ENCODE results near the gene GPR148.

The GPR148 gene

DNA sequence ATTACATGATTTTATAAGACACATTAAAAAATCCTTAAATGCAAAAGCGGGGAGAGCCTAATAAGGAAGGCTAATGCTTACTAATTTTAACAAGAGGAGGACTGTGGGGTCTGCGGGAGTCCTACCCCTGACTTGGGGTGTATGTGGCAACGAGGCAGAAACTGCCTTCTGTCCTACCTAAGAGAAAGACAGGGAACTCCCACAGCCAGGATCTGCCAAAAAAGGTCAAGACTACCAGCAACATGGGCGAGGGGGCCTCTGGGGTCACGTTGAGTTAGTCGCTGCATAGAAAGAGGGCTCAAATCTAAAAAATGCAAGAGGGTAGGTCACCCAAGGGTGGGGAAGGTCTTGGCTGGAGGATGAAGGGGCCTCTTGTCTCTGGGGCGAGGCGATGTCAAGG is 25.9 kb downstream of the GPR148 start:
- DNase-seq = no peak

DNA sequence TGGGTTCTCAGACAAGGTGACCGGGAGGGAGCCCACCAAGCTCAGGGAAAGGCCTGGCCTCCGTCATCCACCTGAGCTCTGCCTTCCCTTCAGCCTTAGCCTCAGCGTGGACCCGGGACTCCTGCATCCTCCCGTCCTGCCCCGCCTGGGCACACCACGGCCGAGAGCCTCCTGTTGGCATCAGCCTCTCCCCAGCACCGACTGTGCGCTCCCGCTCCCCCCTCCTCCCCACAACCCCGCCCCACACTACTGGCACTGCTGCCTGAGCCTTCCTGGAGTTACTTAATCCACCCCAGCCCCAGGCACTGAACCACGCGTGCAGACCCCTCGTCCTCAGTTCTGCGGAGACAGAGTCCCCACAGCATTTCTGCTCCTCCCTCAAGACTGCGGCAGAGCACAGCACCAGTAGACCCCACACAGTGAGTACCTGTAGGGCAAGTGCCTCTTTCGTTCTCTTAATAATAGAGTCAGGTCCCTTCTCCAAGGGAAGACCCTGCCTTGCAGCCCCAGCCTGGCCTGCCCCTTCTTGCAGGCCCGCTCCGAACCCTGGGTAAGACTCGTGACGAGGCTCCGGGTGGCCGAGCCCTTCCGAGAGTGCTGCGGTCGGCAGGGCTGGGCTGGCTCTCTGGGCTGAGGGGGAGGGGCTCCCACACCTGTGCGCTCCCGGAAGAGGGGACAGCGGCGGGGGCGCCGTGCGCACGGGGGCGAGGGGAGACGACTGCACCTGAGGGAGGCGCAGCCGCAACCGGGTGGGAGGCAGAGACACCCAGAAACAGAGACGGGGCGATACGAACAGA is 26.6 kb downstream of the GPR148 start, which contains the start of gene AMER3:
Gene AMER3, plus strand, starts transcription at position 285 of the 797 bp plus-strand sequence. CDS start 6,533 bp downstream, outside the sequence.
- peak; percentile 89 for DNase-seq

DNA sequence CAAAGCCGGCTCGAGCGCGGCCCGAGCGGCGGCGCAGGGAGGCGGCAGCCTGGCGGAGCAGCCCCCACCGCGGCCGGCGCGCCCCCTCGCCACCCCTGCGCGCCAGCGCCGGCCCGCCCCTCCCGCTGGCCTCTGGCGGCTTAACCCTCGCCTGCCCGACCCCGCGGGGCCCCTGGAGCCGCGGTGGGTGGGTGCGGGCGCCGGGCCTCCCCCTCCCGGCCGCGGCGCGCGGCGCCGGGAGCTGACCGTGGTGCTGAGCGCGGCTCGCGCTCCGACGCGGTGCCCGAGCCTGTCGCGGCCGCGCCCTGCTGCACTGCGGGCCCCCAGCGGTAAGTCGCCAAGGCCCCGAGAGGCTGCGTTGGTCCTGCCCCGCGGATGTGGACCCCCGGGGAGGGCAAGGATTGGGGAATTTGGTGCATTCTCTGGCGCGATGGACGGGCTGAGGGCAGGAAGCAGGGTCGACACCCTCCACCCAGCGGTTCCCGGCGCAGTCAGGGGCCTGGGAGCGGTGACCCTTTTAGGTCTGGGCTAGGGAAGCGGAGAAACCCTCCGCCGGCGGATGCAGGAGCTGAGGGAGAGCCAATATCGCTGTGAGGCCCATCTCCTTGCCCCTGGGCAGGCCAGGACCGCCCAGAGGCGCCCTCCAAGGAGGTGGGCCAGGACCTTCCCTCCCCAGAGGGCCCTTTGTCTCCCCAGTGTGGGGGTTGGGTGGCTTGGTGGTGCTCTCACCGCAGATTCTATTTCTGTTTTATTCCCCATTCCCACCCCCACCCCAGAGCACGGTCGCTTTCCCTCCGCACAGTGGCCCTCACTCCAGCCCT is 27.4 kb downstream of the GPR148 start:
- DNase-seq = peak; percentile 26

DNA sequence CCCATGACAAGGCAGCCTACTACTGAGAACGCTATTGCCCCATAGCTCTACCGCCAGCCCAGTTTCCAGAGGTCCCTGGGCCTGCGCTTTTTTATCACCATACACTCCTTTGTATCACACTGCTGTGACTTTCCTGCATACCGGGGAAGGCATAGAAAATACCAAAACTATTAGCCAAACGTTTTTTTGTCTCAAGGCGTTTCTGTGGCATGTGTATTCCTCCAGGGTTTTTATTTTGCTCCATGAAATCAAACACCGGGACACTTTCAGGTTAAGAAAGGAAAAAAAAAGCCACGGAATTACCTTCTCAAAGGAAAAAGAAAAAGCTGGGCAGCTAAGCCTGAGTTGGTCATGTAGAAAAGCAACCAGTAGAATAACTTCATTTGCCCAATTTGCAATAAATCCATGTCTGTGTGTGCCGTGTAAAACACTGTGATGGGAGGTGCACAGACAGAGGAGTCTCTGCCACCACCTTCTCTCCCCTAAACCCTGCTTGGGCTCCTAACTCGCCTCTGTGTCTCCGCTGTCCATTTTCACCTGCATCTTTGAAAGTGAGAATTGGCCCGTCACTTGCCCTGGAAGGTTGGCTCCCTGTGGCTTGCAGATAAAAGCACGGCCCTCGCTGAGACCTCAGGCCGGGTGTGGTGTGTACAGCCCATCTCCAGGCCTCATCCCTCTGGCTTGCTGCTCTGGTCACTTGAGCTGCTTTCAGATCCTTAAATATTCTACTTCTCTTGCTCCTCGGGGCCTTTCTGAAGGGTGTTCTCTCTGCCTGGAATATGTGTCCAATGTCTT is 28.2 kb downstream of the GPR148 start:
- no peak for DNase-seq

DNA sequence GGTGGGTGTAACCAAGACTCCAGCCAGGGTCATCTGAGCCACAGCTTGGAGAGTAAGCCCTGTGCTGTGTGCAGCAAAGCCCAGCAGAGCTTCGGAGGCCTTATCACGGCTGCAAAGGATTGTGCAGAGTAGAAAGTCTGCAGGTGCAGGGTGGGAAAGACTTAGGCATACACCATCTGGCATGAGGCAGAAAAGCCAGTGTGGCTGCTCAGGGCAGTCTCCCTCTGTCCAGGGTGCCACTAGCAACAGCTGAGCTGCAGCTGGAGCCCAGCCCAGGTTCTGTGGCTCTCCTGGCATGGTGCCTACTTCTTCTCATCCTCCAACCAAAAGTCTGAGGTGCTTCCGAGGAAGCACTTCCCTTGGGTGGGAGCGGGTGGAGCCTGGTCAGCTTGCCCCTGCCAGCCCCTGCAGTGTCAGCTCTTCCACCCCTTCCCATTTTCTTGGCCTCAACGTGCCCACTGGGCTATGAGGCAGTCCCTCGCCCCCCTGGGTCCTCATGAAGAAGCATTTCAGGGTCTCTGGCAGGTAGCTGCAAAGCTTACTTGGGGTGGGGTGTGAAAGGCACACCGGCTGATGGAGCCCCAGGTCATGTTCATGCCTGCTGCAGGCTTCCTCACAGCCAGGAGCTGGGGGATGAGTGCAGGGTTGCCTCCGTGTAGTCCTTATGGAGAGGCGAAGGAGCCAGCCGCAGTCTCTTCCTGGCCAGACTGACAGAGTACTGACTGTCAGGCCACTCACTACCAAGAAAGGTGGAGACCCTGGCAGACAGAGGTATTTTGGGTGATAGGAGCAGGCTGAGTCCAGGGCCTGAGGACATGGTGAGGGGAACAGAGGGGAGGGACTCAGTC is 31.3 kb downstream of the GPR148 start:
- no peak for DNase-seq

DNA sequence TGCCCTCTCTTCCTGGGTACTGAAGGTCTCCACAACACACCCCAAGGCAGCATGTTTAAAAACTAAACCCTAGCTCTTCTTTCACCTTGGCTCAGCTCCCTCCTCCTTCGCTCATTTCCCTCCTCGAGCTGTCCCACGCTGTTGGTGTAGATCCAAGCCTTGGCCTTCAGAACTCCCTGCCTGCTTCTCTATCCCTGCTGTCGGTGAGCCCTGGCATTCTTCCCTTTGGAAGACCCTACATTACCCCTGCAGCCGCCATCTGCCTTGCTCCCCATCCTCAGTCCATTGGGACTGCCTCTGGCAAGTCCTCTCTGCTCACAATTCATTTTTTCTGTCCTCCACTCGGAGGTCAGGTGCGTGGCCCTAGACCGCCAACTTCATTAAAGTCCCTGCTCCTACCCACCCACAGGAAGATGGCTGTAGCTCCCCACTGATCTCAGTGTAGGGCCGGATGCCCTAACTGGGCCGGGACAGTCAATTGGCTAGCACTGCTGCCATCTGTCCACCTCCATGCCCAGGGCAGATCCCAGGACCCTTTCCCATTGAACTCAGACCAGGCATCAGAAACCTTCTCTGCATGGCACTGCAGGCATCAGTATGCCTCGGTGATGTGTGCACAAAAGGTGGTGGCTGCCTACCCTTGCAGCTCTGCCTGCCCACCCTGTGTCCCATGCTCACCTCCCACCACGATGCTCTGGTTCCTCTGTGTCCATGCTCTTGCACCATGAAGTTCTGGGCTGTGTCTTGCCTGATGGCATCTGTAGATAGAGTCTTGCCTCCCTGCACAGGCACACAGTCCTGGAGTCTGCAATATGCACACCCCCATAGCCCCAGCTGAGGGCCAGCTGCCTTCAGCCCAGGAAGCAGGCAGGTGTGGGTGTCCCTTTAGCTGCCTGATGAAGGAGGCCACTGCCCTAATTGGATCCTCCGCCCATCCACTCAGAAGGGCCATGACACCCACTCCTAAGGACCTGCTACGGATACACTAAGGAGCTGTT is 32.2 kb downstream of the GPR148 start:
- DNase-seq = no peak

DNA sequence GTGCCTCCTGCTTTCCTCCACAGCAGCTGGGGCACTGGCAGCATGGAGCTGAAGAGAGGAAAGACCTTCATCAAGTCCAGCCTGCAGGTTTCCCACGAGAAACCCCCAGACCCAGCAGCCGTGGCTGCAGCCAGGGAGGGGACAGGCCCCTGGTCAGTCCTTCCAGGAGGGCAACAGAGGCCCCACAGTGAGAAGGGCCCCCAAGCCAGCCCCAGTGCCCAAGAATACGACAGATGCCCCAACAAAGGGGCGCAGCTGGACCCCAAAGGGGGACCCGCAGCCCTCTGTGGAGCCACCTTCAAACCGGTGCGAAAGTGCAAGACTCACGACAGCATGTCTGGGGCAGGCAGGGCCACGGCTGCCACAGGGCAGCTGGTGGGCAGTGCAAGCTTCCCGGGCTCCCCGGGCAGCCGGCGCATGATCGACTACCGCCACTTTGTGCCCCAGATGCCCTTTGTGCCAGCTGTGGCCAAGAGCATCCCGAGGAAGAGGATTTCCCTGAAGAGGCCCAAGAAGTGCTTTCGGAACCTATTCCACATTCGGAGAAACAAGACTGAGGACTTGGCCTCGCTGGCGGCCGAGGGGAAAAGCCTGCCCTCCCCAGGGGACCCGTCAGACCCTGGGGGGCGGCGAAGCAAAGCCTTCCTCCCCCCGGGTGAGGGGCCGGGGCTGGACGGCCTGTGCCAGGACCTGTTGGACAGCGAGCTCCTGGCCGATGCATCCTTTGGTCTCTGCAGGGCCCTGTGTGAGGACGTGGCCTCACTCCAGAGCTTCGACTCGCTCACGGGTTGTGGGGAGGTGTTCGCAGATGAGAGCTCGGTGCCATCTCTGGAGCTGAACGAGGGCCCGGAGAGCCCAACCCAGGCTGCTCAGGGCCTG is 33.4 kb downstream of the GPR148 start:
- no peak for DNase-seq

DNA sequence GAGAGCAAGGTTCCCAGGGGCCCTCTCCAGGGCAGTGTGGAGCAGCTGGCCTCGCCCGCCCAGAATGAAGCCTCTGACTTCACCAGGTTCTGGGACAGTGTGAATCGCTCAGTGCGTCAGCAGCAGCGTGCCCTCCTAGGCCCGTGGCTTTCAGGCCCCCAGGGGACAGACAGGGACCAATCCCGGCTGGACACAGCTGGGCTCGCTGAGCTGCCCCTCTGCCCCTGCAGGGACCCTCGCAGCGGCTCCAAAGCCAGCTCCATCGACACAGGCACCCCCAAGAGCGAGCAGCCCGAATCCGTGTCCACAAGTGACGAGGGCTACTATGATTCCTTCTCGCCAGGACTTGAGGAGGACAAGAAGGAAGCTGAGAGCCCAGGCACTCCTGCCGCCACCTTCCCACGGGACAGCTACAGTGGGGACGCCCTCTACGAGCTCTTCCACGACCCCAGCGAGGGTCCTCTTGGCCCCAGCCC is 34.1 kb downstream of the GPR148 start:
- no peak for DNase-seq

DNA sequence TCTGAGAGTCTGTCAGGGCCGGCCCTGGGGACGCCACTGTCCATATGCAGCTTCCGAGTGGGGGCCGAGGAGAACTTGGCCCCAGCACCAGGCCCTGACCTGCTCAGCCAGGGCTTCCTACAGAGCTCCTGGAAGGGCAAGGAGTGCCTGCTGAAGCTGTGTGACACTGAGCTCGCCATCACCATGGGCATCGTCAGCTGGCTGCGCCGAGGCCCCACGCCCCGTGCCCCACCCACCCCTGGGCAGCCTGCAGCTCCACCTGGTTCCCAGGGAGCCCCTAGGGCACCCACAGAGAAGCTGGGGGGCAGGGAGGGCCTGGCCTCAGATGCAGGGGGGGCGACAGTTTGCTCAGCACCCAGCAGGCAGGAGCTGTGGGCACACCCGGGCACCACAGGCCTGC is 34.5 kb downstream of the GPR148 start:
- DNase-seq = no peak

DNA sequence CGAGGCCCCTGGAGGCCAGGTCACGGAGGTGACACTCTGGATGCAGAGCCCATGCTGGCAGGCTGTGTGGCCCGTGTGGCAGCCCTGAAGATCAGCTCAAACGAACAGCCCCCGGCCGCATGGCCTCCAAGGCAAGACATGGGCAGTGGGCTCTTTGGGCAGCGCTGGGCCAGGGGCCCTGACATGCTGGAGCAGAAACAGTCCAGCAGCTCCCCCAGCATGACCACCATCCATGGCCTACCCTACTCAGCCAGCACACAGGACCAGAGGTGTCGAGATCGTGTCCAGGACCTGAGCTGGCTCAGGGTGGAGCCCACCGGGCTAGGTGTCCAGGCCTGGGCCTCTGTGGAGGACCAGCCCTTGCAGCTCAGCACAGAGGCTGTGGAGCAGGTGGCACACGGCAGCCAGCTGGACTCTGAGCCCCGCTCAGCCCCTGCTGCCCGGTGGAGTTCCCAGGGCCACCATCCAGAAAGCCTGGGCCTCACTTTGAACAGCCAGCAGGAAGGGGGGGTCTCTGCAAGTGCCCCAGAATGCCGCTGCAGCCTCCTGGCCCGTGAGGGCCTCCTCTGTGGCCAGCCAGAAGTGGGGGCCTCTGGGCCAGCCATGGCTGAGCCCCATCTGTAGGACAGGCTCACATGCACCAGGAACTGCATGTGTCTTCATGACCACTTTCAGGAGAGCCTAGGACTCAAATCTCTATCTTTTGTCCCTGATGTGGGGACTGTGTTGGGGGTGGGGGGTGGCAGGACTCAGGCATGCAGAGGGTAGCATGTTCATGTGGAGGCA is 35.4 kb downstream of the GPR148 start:
- DNase-seq = no peak

DNA sequence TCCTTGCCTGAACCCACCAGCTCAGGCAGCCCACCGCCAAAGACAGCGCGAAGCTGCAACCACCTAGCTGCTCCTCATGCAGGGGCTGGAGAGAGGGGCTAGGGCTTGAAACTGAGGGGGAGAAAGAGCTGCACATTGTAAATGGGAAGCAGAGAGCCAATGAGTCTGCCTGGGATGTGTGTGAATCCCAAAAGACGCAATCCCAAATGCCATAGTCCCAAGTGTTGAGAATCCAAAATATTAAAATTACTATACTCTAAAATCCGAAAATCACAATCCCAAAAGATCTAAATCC is 35.9 kb downstream of the GPR148 start:
- DNase-seq = no peak

DNA sequence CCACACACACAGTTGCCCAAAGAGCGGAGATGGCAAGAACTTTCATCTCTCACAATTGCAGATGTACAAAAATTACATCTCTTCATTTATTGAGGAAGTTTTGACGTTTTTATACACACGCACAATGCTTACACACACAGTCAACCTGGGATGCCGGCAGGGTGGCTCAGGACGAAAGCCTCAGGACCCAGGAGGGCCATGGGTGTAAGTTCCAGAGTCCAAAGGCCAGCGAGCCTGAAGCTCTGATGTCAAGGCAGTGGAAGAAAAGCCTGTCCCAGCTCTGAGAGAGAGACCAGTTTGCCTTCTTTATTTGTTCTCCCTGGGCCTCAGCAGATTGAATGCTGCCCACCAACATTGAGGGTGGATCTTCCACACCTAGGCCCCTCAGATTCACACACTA is 36.6 kb downstream of the GPR148 start:
- no peak for DNase-seq

DNA sequence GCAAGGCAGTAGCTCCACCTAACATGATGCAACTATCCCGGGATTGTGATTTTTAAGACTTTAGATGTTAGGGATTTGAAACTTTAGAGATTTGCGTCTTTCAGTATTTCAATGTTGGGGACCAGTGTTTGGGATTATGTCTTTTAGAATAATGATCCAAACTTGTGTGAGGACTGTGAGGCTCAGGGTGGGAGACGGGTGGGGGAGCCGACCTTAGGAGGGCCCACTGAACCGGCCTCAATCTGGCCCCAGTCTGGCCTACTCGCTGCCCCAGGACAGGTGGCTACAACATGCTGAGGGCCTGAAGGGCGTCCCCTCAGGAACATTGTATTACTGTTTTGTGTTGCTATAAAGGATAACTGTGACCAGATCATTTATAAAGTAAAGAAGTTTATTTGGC is 37.2 kb downstream of the GPR148 start:
- DNase-seq = no peak

DNA sequence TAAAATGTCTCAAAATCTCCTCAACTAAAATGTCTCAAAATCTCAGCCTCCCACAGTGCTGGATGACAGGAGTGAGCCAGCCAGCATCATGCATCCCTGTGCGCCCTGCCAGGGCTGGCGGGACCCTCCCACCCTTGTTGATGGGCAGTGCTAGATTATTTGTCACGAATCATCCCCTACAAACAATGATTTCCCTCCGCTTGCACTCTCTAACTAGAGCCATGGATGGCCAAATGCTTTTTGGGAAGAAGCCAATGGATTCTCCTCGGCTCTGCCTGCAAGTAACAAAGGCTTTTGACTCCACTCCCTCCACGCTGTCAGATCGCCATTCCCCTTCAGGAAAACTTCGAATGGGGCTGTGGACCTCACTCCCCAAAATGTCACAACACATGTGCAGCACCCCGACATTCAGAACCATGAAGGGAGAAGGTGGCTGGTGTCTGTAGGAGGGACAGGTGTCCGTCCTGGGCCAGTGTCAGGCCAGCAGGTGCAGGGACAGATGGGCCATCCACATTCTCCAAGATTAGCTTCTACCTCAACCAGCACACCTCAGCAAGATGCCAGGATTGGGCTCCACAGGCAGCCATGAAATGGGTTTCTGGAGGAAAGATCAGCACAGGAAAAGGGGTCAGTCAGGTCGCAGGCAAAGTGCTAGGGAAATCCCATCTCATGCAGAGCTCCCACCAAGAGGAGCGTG is 38.0 kb downstream of the GPR148 start:
- no peak for DNase-seq

DNA sequence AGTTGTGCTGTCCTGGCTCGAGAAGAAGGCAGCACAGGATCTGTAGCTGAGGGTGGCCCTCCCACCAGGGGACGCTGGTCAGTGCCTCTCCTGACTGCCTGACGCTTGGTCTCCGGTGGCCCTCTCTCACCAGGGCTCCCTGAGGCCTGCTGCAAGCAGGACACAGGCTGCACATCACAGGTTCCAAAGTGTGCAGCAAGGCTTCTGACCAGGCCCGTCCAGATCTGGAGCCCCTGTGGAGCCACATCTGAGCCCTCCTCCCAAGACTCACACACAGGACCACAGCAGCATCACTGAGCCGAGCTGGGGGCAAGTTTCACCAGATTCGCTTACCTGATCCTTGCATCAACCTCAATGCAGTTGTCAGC is 38.5 kb downstream of the GPR148 start:
- no peak for DNase-seq

DNA sequence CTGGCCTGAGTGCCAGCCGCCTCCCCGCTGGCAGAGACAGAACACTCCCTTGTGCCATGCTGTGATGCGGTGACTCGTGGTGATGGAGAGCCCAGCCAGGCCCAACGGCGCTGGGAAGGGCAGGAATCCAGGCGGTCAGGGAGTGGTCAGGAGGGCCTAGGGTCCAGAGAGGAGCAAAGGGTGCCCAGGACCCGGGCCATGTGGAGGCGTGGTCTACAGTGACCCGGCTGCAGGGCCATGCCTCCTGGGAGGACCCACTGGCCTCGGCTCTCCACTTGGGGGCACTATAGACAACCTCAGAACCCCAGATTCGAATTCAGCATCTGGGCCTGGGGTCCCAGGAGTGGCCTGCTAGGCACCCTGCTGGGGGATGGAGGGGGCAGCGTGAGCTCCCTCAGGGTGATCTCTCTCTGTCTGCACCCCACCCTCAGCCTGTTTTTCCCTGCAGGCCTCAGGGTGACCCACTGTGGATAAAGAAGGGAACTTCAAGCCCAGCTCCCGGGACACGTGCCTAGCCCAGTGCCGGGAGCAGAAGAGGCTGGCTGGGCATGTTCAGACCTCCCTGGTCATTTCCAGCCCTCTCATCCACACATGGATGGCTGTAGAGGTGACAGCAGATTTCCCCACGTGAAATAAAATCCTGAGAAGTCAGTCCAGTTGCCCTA is 39.5 kb downstream of the GPR148 start:
- DNase-seq = no peak

DNA sequence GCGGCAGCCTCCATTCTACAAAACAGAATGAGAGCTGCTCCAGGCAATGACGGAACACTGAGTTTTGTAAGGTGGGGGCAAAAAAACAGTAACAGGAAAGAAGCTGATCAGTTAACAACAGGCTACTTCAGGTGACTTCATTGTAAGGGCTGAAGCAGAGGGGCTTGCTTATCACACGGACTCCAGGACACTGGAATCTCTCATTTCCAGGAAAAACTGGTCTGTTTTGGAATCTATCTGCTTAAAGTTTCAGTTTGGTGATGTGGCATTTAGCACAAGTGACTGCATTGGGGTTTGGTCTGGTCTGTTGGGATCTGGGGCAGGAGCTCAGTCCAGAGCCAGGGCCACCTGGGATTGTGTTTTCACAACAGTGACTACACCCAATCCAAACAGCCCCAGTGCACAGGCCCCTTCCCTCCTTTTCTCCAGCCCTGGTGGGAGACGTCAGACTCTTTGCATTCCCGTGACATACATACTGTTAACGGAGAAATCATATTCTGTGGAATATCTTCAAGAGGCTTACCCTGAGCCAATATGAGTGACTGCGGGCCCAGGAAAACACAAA is 40.6 kb downstream of the GPR148 start:
- DNase-seq = no peak

DNA sequence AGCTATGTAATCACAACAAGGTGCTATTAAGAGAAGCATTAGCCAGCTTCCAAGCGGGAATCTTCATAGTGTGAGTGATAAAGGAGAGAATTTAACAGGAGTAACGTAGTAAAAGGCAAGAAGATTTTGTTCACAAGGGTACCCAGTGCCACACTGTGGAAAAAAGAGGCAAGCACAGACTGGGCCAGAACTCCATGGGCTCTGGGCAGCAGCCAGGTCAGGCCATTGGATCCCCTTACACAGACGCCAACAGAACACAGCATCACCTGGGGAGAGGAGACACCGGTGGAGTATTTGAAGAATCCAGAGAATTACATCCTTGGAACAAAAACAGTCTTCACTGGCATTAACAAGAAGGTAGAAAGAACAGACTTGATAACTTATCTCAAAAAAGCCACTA is 47.7 kb downstream of the GPR148 start:
- DNase-seq = no peak
